ENCODE measurements around the gene RAB34.

RAB34 gene

DNA sequence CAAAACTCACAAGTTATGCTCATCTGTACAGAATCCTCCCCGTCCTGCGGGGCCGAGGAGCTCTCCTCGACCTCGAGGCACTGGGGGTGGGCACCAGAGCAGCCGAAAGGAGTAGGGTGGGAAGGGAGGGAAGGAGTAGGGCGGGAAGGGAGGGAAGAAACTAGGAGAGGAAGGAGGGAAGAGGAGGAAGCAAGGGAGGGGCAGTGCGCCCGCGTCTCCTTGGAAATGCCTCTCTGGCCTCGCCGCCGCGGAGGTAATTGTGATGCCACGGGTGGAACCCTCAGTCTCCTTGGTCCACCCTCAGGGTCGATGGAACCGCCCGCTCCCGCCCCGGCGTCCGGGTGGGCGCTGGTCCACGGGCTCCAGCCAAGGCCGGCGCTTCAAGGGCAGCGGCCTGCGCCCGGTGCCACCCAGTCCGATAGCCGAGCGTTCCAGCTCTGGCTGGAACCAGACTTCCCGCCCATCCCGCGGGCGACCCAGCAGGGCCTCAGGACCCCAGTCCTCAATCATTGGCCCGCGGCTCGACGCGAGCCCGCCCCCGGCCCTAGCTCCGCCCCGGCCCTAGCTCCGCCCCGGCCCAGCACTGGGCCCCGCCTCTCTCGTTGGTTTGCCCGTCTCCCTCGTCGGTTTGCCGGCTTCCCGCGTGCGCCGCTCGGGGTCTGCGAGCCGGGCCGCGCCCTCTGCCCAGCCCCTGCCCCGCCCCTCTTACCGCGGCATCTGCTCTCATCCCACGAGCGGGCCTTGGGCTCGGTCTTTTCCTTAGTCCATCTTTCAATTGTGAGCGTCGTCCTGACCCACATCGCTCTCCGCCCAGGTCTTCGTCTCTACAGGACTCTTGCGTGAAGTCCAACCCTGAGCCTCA lies 6.6 kb downstream of the RAB34 start:
- peak; percentile 80 to 90 (median 83) for DNase-seq

DNA sequence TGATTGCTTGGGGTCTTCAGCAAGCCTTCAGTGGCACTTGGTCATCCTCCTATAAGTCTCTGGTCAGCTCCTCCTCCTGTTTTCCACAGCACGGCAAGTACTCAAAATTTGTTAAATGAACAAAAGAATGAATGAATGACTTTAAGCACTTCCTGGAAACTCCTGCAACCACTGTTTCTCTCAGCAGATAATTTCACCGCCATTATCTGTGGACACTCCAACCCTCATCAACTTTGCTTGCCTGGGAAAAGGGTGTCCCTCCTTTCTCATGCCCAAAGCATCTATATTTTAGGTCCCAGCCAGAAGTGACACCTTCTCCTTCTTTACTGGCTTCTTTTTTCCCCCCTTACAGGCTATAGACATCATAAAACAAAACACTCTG lies 10.3 kb downstream of the RAB34 start:
- DNase-seq: no peak

DNA sequence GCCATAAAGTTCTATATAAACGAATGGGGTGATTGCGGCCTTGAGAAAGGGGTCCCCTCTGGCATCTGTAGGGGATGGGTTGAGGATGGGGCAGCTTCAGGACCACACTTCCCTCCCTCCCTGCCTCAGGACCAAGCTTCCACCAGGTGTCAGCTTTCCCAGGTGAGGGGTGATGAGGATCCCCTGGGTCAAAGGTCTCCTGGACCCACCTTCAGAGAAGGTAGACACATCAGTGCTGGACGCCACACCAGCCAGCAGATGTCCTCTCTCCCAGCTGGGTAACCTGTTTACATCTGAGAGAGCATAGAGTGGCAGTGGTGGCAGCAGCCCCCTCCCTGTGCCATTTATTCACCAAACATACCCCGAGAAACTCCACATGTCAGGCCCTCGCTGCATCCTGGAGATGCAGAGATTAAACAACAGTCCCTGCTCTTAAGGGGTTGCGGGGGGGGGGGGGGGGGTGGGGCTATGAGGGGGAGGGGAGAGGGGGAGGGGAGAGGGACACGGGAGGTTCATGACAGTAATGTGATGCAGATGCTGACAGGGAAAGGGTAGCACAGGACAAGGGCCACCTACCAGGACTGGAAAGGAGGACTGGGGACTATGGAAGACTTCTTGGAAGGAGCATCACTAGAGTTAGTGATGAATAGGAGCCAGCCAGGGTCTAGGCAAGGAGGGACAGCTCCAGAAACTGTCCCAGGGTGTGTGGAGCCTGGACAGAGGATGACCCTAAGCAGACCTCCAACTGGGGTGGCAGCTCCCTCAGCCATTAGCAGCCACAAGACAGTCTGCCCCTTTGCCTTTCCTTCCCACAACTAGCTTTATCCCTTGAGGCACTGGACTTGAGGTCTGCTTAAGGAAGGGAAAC lies 11.0 kb downstream of the RAB34 start:
- DNase-seq: no peak

DNA sequence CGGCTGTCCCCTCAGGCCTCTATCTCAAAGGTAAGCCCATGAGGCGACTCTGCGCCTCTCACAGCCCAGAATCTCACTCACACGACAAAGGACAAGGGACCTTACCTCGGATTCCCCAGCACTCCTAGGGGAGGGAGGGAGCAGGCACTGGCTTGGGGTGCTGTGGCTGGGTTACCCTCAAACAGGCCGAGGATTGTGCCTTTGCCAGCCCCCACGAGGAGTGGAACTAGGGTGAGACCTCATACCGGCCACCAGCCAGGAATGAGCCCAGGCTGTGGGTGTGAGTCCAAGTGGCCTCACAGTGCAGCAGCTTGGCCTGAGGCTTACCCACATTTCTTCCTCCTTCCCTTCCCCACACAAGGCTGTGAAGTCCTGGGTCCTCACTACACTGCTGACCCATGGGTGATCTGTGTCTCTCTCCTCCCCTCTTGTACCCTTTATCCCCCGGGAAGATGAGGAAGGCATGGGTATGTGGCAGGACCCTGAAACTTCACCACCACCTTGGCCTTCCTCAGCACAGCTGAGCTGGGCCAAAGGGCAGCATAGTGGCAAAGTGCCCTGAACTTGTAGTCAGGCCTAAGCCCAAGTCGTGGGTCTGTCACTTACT lies 11.8 kb downstream of the RAB34 start:
- no peak for DNase-seq

DNA sequence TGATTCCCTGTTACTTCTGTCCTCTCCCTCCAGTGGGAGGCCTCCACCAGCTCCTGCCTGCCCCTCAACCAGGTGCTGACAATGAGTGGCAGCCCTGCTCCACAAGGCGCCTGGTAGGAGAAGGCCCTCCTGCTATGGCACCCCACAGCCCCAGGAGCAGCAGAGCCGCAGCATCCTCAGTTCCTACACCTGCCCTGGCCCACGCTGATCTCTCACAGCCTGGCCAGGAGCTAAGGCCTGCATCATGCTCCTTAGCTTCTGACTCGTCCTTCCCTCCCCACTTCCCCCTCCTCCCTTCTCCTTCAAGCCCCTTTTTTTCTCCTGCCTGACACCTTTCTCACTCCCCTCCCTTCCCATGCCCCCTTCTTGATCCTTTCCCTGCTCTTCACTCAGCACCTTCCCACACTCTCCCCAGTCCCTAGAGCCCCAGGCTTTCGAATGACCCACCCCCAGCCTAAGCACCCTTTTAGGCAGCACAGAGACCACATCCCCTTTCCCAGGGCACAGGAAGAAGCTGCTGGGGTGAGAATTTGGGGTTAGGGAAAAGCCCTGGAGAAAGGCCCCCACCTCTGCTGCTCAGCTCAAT lies 12.5 kb downstream of the RAB34 start:
- no peak for DNase-seq

DNA sequence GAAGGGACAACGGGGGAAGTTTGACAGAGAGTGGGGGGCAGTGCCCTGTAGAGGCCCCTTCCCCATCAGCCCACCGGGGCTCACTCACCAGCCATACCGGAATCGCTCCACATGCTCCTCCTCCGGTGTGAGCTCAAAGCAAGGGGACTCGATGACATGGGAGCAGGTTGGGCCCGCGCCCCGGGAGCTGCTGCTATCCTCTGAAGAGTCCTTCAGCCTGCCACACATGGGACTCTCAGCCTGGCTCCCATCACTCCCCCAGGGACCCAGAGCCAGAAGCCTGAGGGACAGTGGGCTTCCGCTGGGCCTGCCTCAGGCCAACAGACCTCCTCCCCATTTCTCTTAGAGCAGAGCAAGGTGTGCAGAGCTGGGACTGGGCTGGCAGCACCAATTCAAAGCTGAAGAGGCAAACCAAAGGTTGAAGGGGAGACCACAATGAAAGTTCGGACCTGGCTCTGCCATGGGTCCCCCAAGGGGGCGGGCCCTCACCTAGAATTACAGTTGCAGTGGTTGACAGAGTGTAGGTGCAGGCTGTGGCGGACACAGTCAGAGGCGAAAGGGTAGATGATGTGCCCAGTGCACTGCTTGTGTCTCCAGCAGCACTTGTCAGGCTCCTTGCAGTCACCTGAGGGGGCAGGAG lies 13.3 kb downstream of the RAB34 start:
- no peak for DNase-seq

DNA sequence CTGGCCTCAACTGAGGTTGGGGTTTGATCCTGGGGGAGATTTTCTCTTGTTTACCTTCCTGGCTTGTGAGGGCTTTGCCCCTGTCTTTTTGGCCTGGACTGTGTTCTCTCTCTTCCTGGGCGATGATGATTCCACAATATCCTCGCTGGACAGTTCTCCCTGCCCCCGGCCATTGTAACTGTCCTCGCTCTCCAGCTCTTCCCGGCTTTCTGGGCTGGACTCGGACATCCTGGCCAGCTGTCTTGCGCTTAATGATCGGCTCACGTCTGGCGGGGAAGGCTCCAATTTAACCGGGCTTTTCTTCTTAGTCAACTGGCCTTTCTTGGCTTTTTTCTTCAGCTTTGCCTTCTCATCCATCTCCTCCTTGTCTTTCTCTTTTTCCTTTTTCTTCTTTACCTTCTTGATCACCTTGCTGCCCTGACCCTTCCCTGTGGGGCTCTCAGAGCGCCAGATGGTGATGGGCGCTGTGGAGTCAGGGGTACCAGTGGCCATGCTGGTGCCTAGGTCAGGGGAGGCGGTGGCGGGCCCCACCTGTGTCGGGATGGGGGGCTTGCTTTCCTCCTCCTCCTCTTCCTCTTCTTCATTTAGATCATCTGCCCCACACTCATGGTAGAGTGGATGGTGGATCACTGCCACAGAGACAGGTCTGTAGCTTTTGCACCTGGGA lies 14.0 kb downstream of the RAB34 start:
- no peak for DNase-seq

DNA sequence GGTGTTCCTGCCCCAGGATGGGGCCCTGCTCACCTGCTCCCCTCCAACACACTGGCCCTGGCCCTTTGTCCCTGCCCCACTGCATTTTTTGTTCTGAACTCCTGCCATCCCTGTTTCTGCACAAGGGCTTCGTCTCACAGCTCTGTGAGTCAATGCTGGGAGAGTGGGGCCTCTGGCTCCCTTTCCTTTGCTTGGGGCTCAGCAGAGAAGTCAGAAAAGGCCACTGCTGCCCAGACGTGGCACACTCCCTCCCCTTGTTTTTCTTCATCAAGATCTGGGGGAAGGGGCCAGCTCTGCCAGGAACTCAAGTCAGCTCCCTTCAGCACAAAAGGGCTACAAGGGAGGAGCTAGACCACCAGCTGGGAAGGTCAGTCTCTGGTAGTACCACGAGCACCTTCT lies 14.9 kb downstream of the RAB34 start:
- no peak for DNase-seq

DNA sequence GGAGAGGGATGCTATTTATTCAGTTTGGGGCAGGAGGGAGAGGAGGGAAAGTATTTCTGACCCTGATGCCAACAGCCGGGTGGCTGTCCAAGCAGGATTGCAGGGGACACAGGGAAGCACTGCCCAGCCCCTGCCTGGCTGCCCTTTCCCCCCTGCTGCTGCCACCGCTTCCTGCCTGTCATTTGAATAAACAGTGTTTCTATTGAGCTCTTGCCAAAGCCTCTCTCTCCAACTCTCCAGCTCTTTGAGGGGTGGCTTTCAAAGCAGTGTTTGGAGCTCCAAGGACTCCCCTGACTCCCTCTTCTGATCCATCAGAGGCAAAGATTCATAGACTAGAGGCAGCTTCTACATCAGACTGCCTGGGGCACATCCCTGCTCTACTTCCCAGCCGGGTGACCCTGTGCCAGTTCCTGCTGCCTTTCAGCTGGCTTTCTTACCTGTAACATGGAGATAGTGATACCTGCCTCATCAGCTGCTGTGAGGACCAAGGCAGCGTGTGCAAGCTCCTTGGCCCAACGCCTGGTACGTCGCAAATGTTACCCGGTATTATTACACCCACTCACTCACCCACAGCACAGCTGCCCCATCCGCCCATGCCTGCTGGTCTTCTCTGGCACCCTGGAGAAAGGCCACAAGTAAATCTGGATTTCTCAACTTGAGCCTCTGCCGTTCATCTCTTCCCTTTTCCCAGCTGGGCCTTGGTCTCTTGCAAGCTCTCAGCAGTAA lies 15.5 kb downstream of the RAB34 start:
- no peak for DNase-seq

DNA sequence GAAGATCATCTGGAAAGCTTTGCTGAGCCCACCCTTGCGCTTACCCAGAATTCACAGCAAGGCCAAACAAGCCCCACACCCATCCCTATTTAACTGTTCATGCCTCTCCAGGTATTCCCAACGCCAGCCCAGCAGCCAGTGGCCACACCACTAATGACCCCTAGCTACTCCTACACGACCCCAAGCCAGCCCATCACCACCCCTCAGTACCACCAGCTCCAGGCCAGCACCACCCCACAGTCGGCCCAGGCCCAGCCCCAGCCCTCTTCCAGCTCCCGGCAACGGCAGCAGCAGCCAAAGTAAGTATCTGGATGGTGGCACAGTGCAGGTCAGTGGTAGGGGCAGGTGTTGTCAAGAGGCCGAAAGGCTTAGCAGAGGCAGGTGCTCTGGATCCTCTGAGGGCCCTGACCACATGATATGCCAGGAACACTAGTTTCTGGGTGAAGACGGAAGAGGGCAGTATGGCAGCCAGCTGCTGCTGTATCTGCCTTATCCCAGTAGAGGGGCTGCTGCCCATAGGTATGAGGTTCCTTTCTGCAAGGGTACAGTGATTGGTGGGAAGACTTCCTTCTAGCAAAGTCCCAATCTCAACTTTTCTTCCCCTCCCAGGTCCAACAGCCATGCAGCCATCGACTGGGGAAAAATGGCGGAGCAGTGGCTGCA lies 16.7 kb downstream of the RAB34 start:
- no peak for DNase-seq

DNA sequence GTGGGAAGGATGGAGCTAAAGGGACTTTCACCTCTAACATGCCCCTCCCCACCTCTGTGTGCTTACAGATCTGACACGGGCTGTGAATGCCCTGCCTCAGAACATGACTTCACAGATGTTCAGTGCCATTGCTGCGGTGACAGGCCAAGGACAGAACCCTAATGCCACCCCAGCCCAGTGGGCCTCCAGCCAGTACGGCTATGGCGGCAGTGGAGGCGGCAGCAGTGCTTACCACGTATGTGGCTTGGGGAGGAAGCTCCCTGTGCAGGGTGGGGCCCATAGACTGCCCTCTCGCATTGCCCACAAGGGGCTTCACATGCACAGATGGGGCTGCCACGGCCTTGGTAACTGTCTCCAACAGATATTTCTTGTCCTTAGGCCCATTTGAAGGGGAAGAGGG lies 17.4 kb downstream of the RAB34 start:
- no peak for DNase-seq

DNA sequence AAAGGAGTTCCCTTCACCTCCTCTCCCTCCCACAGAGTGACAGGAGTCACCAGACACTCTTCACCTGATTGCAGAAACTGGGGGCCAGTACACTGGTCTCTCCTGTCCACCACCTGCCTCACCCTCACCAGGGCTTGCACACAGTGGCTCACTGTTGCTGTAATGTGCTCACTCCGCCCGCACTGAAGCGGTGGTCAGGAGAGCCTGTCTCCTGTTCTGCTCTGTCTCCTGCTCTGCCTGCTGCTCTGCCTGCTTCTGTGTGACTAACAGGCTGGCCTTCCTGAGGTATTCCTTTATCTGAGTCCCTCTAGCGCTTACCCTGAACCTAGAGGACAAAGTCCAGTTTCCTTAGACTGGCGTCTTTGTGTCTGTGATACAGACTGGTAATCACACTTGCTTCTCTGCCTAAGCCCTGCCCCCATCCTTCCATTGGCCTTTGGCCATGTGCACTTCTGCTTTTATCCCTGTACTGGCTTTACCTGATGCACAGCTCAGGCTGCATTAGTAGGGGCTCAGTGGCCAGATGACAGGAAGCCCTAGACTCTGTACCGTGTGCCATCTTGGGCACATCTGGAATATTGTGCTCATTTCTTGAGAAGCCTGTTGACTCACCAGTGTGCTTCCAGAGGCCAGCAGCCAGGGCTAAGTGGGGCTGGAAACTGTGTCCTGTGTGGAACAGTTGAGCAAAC lies 19.3 kb downstream of the RAB34 start:
- no peak for DNase-seq

DNA sequence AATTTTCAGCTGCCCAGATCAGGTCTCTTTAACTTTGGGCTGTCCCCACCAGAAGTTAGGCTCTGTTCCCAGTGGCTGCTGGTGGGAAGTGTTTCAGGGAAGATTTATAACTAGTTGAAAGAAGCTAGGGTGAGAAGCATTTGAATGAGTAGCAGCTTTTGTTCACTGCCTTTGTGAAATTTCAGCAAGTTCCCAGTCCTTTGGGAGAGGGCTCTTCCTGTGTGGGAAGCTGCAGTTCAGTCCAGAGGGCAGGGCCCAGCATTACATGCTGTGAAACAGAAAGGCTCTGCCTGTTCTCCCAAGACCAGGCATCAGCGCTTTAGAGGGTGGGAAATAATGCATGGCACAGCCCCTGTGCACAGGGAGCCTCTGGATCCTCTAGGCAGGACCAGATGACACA lies 23.8 kb downstream of the RAB34 start:
- no peak for DNase-seq

DNA sequence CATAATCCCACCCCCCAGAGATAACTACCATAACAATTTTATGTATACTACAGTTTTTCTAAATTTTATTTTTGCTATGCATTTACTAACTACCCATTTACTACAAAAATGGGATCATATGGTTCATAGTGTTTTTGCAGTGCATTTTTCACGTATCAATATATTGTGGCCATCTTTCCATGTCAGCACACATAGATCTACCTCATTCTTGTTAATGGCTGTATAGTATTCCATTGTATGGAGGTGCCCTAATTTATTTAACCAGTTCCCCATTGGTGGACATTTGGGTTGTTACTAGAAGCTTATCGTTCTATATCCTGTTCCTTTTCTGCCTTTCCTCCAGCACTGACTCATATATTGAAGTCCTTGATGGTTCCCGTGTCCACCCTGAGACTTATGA lies 28.7 kb downstream of the RAB34 start:
- no peak for DNase-seq

DNA sequence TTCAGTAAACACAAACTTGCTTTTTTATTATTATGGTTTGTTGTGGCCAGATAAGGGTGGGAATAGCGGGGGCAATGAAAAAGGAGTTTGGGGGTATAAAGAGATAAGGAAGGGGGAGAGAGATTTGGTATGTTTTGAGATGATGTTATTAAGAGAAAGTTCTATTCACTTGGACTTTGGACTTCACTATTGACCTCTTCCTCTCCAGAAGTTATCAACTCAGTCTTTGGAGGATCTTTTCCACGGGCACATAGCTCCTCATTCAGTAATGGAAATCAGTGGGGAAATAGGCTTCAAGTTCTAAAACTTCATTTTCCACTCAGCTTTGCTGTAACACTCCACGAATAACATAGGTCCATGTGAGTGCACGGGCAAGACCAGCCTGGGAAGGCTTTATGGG lies 29.2 kb downstream of the RAB34 start:
- no peak for DNase-seq

DNA sequence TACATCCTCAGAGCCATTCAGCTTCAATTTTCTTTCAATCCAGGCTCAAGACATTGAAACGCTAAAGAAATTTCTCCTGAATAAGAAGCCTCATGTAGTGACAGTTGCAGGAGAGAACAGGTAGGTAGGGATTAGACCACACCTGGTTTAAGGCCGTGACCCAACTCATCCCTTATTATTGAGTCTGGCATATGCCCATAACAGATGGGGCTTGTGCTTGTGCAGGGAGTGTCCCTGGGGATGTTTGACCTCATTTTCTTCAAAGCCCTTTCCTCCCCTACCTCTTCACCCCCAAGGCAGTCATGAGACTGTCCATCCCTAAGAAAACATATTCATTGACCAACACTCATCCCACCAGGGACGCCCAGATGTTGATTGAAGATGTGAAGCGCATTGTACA lies 31.4 kb downstream of the RAB34 start:
- DNase-seq: no peak

DNA sequence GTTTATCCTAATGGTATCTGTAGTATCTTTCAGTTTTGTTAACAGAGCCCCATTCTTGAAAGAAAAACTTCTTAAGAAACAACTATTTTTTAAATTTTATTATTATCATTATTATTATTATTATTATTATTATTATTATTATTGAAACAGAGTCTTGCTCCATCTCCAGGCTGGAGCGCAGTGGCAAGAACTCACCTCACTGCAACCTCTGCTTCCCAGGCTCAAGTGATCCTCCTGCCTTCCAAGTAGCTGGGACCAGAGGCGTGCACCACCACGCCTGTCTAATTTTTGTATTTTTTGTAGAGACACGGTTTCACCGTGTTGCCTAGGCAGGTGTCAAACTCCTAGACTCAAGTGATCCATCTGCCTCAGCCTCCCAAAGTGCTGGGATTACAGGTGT lies 32.3 kb downstream of the RAB34 start:
- DNase-seq: no peak

DNA sequence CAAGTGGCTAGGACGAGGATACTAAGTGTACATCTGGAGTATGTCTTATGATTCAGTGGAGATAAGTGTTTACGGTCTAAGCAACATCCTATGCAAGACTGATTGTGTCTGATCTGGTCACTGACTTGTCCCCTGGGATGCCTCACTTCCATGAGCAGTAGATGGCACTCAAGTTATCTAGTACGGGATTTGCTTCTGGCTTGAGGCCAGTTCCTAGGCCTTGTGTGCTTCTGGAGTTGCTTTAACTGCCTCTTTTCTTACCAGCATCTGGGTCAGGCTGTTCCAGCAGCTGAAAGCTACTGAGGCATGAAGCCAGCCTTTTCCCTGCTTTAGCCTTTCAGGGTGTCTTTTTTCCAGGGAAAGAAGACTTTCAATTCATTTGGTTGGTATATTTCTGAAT lies 32.7 kb downstream of the RAB34 start:
- DNase-seq: no peak

DNA sequence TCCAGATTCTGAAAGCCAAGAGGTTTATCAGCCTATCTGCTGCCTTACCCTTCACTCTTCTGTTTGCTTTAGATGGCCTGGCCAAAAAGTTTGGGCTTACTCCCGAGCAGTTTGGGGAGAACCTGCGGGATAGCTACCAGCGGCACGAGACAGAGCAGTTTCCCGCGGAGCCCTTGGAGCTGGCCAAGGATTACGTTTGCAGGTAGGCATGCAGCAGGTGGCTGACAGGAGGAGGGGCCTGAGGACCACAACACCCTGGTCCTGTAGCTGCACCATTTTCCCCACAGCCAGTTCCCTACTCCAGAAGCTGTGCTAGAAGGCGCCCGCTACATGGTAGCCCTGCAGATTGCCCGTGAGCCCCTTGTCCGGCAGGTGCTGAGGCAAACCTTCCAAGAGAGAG lies 35.0 kb downstream of the RAB34 start:
- no peak for DNase-seq

DNA sequence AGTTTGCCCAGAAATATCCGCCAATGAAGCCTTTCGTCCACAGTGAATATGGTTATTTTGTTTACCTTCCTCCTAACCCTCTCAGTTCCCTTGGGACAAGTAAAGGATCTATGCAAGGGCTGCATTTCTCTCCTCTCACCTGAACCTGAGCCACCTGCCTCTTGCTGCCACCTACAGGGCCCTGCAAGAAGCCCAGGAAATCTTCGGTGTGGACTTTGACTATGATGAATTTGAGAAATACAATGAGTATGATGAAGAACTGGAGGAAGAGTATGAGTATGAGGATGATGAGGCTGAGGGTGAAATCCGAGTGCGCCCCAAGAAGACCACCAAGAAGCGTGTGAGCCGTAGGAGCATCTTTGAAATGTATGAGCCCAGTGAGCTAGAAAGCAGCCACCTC lies 41.7 kb downstream of the RAB34 start:
- DNase-seq: peak in 1 of 5 experiments; percentile 28

All from T-helper 2 cell (primary cell).